ENCODE measurements around the gene SPTLC1.

Gene SPTLC1

GRCh38 chr9:92066168-92066567 lies 49.0 kb downstream of the SPTLC1 start:
- DNase-seq (ENCODE audit: extremely low spot score) = no peak
- no peak for TF ChIP-seq CTBP1 (IDR thresholded peaks at IDR 0.05; ENCODE audit: borderline replicate concordance)
- no peak for TF ChIP-seq LEF1 (IDR thresholded peaks at IDR 0.05; ENCODE audit: borderline replicate concordance)
- no peak for TF ChIP-seq FOXA1 (IDR thresholded peaks at IDR 0.05)
- no peak for TF ChIP-seq ZNF384 (IDR thresholded peaks at IDR 0.05)
- TF ChIP-seq HDGF (IDR thresholded peaks at IDR 0.05; ENCODE audit: borderline replicate concordance) = no peak
- TF ChIP-seq ARNT (IDR thresholded peaks at IDR 0.05) = no peak
- TF ChIP-seq FOXK2 (IDR thresholded peaks at IDR 0.05) = no peak
- TF ChIP-seq PKNOX1 (IDR thresholded peaks at IDR 0.05) = no peak
- no peak for TF ChIP-seq ELF4 (IDR thresholded peaks at IDR 0.05)
- no peak for TF ChIP-seq BHLHE40 (IDR thresholded peaks at IDR 0.05; ENCODE audit: borderline replicate concordance)
- no peak for TF ChIP-seq L3MBTL2 (conservative IDR thresholded peaks at IDR 0.05)
- no peak for TF ChIP-seq NFRKB (IDR thresholded peaks at IDR 0.05)
- TF ChIP-seq TARDBP (IDR thresholded peaks at IDR 0.05) = no peak
- no peak for TF ChIP-seq SUZ12 (IDR thresholded peaks at IDR 0.05)
- no peak for TF ChIP-seq FOXM1 (IDR thresholded peaks at IDR 0.05; ENCODE audit: borderline replicate concordance)
- no peak for TF ChIP-seq SP1 (IDR thresholded peaks at IDR 0.05)
- ChIA-PET POLR2A (no interaction called here), CTCF (no interaction called here)

- no peak for TF ChIP-seq FOXK2 (IDR thresholded peaks at IDR 0.05)
- TF ChIP-seq FOXM1 (IDR thresholded peaks at IDR 0.05; ENCODE audit: borderline replicate concordance) = no peak
- TF ChIP-seq NFRKB (IDR thresholded peaks at IDR 0.05) = no peak
- no peak for TF ChIP-seq PKNOX1 (IDR thresholded peaks at IDR 0.05)
- no peak for TF ChIP-seq ARNT (IDR thresholded peaks at IDR 0.05)
- TF ChIP-seq TARDBP (IDR thresholded peaks at IDR 0.05) = no peak
- no peak for TF ChIP-seq SUZ12 (IDR thresholded peaks at IDR 0.05)
- no peak for TF ChIP-seq CTBP1 (IDR thresholded peaks at IDR 0.05; ENCODE audit: borderline replicate concordance)
- TF ChIP-seq ELF4 (IDR thresholded peaks at IDR 0.05) = no peak
- no peak for TF ChIP-seq L3MBTL2 (conservative IDR thresholded peaks at IDR 0.05)
- no peak for TF ChIP-seq LEF1 (IDR thresholded peaks at IDR 0.05; ENCODE audit: borderline replicate concordance)
- no peak for TF ChIP-seq ZNF384 (IDR thresholded peaks at IDR 0.05)
- TF ChIP-seq BHLHE40 (IDR thresholded peaks at IDR 0.05; ENCODE audit: borderline replicate concordance) = no peak
- no peak for TF ChIP-seq HDGF (IDR thresholded peaks at IDR 0.05; ENCODE audit: borderline replicate concordance)
- no peak for TF ChIP-seq SP1 (IDR thresholded peaks at IDR 0.05)
- no peak for TF ChIP-seq FOXA1 (IDR thresholded peaks at IDR 0.05)
- no peak for DNase-seq (ENCODE audit: extremely low spot score)
- CTCF ChIA-PET = no interaction called here
- POLR2A ChIA-PET = no interaction called here
These were observed 50.5 kb downstream of the SPTLC1 start for GRCh38 chr9:92064711-92065110.

- ChIA-PET POLR2A (no interaction called here), CTCF (no interaction called here)
- TF ChIP-seq BHLHE40 (IDR thresholded peaks at IDR 0.05; ENCODE audit: borderline replicate concordance) (no peak), ELF4 (IDR thresholded peaks at IDR 0.05) (no peak), SP1 (IDR thresholded peaks at IDR 0.05) (no peak), FOXA1 (IDR thresholded peaks at IDR 0.05) (no peak), FOXM1 (IDR thresholded peaks at IDR 0.05; ENCODE audit: borderline replicate concordance) (no peak), SUZ12 (IDR thresholded peaks at IDR 0.05) (no peak), HDGF (IDR thresholded peaks at IDR 0.05; ENCODE audit: borderline replicate concordance) (no peak)
- no peak for DNase-seq (ENCODE audit: extremely low spot score)
These were observed 54.0 kb downstream of the SPTLC1 start for GRCh38 chr9:92061184-92061583.

- CTCF ChIA-PET = interaction anchor here (0.6 kb wide), 1 partner anchor 24 kb away, joined by 3 read pairs; no protein-coding TSS in a partner anchor
- no peak for TF ChIP-seq ELF4 (IDR thresholded peaks at IDR 0.05)
- no peak for TF ChIP-seq FOXK2 (IDR thresholded peaks at IDR 0.05)
- no peak for TF ChIP-seq HDGF (IDR thresholded peaks at IDR 0.05; ENCODE audit: borderline replicate concordance)
- no peak for TF ChIP-seq ZNF384 (IDR thresholded peaks at IDR 0.05)
- no peak for TF ChIP-seq TARDBP (IDR thresholded peaks at IDR 0.05)
- TF ChIP-seq CTBP1 (IDR thresholded peaks at IDR 0.05; ENCODE audit: borderline replicate concordance) = no peak
- TF ChIP-seq NFRKB (IDR thresholded peaks at IDR 0.05) = no peak
- TF ChIP-seq FOXA1 (IDR thresholded peaks at IDR 0.05) = no peak
- no peak for TF ChIP-seq LEF1 (IDR thresholded peaks at IDR 0.05; ENCODE audit: borderline replicate concordance)
- TF ChIP-seq SP1 (IDR thresholded peaks at IDR 0.05) = no peak
- no peak for TF ChIP-seq FOXM1 (IDR thresholded peaks at IDR 0.05; ENCODE audit: borderline replicate concordance)
- no peak for TF ChIP-seq BHLHE40 (IDR thresholded peaks at IDR 0.05; ENCODE audit: borderline replicate concordance)
- POLR2A ChIA-PET = no interaction called here
- no peak for DNase-seq (ENCODE audit: extremely low spot score)
These were observed 55.6 kb downstream of the SPTLC1 start for GRCh38 chr9:92059661-92060060.

GRCh38 chr9:92058723-92059444 lies 56.3 kb downstream of the SPTLC1 start:
- POLR2A ChIA-PET = no interaction called here
- CTCF ChIA-PET = interaction anchor here (0.6 kb wide), 1 partner anchor 1148 kb away, joined by 3 read pairs; no protein-coding TSS in a partner anchor
- no peak for TF ChIP-seq SUZ12 (IDR thresholded peaks at IDR 0.05)
- TF ChIP-seq SP1 (IDR thresholded peaks at IDR 0.05) = no peak
- TF ChIP-seq ZNF384 (IDR thresholded peaks at IDR 0.05) = no peak
- no peak for TF ChIP-seq TARDBP (IDR thresholded peaks at IDR 0.05)
- no peak for TF ChIP-seq FOXM1 (IDR thresholded peaks at IDR 0.05; ENCODE audit: borderline replicate concordance)
- TF ChIP-seq L3MBTL2 (conservative IDR thresholded peaks at IDR 0.05) = no peak
- no peak for TF ChIP-seq CTBP1 (IDR thresholded peaks at IDR 0.05; ENCODE audit: borderline replicate concordance)
- TF ChIP-seq BHLHE40 (IDR thresholded peaks at IDR 0.05; ENCODE audit: borderline replicate concordance) = no peak
- no peak for TF ChIP-seq FOXA1 (IDR thresholded peaks at IDR 0.05)
- no peak for TF ChIP-seq PKNOX1 (IDR thresholded peaks at IDR 0.05)
- no peak for TF ChIP-seq ARNT (IDR thresholded peaks at IDR 0.05)
- TF ChIP-seq ELF4 (IDR thresholded peaks at IDR 0.05) = no peak
- no peak for TF ChIP-seq LEF1 (IDR thresholded peaks at IDR 0.05; ENCODE audit: borderline replicate concordance)
- no peak for TF ChIP-seq HDGF (IDR thresholded peaks at IDR 0.05; ENCODE audit: borderline replicate concordance)
- TF ChIP-seq NFRKB (IDR thresholded peaks at IDR 0.05) = no peak
- DNase-seq (ENCODE audit: extremely low spot score) = no peak
